Activated T-helper 1 cell treated with Interleukin-2 at 50 U/mL for 16 hours (primary cell): ENCODE measurements around the gene IL2RA.

Experiments
- DNase-seq: peaks from one replicate; pipeline ENCODE4 v3.0.0-alpha.2; 2020; ENCODE audit warnings: low read depth

Gene IL2RA

DNA sequence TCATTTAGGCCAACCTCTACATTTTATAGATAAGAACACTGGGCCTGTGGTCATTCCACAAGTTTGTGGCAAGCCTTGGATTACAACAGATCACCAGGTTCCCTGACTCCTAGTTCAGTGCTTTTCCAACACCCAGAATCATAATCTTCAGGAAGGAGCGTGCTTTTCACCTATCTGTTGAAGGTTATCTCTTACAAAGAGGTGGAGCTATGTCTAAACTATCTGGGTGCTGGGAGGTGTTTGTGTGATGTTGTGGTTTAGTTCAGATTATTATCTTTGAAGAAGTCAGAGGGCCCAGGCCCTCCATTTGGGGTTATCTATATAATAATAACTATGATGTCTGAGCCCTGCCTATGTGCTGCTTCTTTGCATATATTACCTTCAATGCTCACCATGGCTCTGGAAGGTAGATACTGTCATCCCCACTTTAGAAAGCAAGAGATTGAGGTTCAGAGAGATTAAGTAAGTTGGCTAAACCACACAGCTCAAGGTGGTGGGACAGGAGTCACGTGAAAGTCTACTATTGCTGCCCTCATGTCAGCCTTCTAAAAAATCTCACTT lies 24.0 kb downstream of the IL2RA start:
- no peak for DNase-seq

- DNase-seq, result no peak
Measured at GRCh38 chr10:6037422-6037821, 24.7 kb downstream of the IL2RA start.

DNA sequence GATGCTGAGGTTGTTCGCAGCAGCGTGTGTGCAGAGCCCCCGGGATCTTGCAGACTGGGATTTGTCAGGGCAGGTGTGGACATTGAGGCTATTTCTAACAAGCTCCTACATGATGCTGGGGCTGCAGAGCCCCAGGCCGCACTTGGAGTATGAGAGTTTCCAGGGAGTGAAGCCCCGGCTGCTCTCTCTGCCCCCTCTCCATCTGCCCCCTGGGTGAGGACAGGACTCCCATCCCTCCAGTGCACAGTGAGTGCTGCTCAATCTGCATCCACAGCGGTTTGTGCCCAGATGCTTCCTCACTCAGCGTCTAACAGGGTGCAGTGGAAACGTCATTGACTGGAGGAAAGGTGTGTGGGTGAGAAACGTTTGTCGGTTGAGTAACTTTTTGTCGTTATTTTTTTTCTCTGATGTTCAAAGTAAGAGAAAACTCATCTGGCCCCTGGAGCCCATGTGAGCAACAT lies 25.3 kb downstream of the IL2RA start:
- DNase-seq, result no peak

GRCh38 chr10:6035931-6036575 lies 26.1 kb downstream of the IL2RA start:
- no peak for DNase-seq

DNA sequence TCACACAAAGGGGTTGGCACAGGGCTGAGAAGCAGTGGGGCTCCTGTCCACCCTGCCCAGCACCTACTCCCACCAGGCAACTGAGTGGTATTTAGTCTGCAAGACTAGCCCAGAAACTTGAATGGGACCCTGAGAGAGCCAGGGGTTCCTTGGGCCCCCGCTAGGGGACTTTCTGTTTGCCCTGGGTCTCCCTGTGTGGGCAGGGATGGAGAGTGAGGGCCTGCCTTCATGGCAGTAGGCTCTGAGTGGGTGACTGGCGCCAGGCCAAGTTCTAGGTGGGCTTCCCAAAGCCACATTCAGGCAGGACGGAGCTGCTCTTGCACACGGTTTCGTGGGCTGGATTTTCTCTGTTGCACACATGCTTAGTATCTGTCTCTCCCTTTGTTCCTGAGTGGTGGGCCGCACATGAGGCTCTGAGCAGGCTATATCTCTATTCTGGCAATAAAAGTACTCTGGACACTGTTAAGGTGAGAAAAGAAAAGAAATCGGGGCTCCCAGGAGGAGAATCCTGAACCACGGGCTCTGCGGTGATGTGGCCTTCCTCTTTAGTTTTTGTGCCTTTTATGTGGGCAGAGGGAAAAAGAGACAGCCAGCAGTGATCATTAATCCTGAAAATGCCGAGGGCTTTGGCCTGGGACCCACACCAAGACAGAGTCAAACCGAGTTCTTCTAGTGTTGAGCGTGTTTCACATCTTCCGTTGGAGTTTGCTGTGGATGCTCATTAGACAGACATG lies 26.9 kb downstream of the IL2RA start:
- no peak for DNase-seq

GRCh38 chr10:6034371-6034770 lies 27.8 kb downstream of the IL2RA start:
- no peak for DNase-seq

DNA sequence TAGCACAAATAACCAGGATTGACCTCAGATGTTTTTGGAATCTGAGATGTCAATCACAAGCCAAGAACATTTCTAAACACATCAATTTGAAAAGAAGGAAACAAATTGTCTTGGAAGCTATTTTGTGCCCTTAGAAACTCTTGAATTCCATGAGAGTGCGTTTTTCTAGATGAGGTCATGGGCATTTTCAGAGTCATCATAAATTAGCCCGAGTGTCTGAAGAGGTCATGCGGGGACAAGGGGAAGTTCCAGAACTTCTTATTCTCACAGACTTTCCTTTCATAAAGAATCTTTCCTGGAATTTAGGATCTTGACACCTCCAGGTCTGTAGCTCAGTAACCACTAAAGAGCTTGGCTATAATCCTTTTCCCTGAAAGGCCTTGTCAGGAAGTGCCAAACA lies 28.2 kb downstream of the IL2RA start:
- no peak for DNase-seq

DNA sequence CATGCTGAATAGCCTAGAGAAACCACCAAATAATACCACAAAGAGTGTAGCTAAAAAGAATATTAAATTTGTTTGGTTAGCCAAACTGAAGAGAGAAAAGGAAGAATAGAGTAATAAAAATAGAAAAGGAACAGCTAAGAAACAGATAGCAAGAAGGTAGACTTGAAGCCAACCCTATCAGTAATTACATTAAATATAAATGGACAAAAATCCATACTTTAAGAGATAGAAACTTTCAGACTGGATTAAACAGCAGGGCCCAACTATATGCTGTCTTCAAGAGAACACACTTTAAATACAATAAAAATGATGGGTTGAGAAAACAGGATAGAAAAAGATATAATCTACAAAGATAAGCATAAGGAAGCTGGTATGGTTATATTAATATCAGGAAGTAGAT lies 31.2 kb downstream of the IL2RA start:
- no peak for DNase-seq

GRCh38 chr10:6030217-6030616 lies 31.9 kb downstream of the IL2RA start:
- DNase-seq, result no peak

DNA sequence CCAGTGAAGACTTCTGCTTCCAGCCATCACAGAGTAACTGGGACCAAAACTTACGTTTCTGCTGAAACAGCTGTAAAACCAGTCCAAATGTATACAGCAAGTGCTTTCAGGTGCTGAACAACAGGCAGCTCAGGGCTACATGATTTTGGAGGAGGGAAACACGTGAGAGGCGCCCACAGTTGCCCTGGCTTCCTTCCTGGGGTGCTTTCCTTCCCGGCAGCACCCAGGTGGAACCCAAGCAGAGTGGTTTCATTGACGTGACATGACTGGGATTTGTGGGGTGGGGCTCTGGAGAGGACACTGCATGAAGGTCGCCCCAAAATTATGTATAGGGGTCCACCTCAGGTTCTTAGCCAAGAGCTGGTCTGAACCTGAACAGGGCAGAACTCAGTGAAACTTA lies 34.2 kb downstream of the IL2RA start:
- no peak for DNase-seq

- no peak for DNase-seq
Measured at GRCh38 chr10:6025683-6026255, 36.4 kb downstream of the IL2RA start.

DNA sequence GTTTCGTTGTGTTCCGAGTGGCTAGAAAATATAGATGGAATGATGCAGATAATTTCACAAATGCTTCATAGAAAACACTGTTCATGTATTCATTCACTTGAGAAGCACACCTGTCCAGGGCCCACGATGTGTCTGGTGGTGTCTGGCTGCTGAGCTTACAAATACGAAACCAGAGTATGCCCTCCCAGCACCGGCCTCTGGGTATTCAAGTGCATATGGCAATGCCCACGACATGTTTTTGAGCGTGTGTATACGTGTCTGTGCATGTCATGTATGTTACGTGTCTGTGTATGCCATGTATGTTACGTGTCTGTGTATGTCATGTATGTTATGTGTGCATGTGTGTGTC lies 37.9 kb downstream of the IL2RA start:
- DNase-seq, result no peak

- no peak for DNase-seq
Measured at GRCh38 chr10:6023661-6024333, 38.4 kb downstream of the IL2RA start.

GRCh38 chr10:6022660-6023059 lies 39.5 kb downstream of the IL2RA start:
- DNase-seq, result no peak

- no peak for DNase-seq
Measured at GRCh38 chr10:6020826-6021225, 41.3 kb downstream of the IL2RA start.

DNA sequence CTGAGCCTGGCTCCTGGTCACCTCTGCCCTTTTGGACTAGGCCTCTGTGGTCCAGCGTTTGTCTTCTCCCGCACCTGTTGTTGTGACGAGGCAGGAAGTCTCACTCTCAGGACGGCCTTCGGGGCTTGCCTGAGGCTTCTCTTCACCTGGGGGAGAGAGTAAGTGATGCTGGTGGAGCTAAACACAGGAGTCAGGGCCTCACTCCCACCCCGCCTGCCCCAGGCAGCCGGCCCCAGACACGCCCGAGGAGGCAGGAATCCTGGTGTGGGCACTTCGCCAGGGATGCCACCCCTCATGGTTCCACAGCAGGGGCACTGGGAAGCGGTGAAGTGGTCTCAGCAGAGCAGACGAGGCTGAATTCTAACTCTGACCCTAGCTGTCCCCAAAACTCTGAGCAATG lies 42.4 kb downstream of the IL2RA start:
- DNase-seq, result no peak

DNA sequence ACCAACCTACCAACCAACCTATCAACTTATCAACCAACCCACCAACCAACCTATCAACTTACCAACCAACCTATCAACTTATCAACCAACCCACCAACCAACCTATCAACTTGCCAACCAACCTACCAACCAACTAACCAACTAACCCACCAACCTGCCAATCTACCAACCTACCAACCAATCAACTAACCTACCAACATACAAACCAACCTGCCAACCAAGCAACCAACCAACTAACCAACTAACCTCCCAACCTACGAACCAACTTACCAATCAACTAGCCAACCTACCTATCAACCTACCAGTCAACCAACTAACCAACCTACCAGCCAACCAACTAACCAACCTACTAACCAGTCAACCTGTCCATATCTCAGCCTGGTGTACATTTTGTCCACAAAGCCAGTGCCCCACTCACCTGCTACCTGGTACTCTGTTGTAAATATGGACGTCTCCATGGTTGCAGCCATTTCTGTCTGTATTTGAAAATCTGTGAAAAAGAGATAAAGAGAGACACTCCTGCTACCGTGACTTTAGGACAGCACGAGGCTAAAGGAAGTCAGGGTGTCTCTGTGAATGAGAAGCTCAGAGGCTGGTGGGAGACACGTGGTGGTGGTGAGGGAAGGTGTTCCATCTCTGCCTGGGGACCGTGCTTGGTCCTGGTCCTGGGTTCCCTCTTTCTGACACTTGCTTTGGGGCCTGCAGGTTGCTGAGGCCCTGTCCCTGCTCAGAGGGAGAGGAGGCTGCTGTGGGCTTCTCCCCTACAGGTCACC lies 43.0 kb downstream of the IL2RA start:
- DNase-seq, result no peak

GRCh38 chr10:6018422-6018821 lies 43.7 kb downstream of the IL2RA start:
- DNase-seq, result no peak

GRCh38 chr10:6017781-6018354 lies 44.3 kb downstream of the IL2RA start:
- DNase-seq, result no peak

GRCh38 chr10:6014241-6014761 lies 47.9 kb downstream of the IL2RA start:
- peak; percentile 32 for DNase-seq
